Gastroesophageal sphincter (tissue), 4 donors: ENCODE data around the gene ASIC2. TPM values are rescaled to one million over a fixed set of nuclear protein-coding genes. Genes with fewer than 3 reads are reported as not detected.
A peak's percentile ranks its signal among the peaks of the same experiment; 100 is the strongest.

Source experiments
- ATAC-seq: fragments of 150-250 bp; one replicate; pipeline ENCODE4 v1.9.1; 2016; ENCODE audit warnings: mild to moderate bottlenecking, moderate library complexity
- H3K27ac ChIP-seq, 4 donors: fragments of 200-600 bp; sonication (generic) in 3 of 4; 1 replicate in 3 of 4; 2 replicates in 1 of 4; pipeline ENCODE4 v1.5.1; 2016 to 2019
- H3K27me3 ChIP-seq: fragments of 200-600 bp; sonication (generic); one replicate; pipeline ENCODE4 v1.5.1; 2019
- H3K36me3 ChIP-seq, 2 donors: fragments of 200-600 bp; sonication (generic); one replicate each; pipeline ENCODE4 v1.5.1; 2019; ENCODE audit warnings: control low read depth in 1 of 2
- H3K4me1 ChIP-seq, 3 donors: fragments of 200-600 bp; sonication (generic); 1 replicate in 2 of 3; 2 replicates in 1 of 3; pipeline ENCODE4 v1.5.1; 2016 to 2019; ENCODE audit warnings: control low read depth in 2 of 3
- H3K4me3 ChIP-seq, 2 donors: fragments of 200-600 bp; sonication (generic); one replicate each; pipeline ENCODE4 v1.5.1; 2019; ENCODE audit warnings: mild to moderate bottlenecking in 1 of 2, moderate library complexity in 1 of 2
- H3K9me3 ChIP-seq, 3 donors: fragments of 200-600 bp; sonication (generic); one replicate each; pipeline ENCODE4 v1.5.1; 2017 to 2019; ENCODE audit warnings: control low read depth in 2 of 3
- EP300 ChIP-seq: sonication (generic); formaldehyde crosslinking; IDR thresholded peaks from one replicate; pipeline ENCODE4 v1.6.1; 2017; ENCODE audit warnings: antibody characterized with exemption, mild to moderate bottlenecking
- POLR2A ChIP-seq, 2 donors: fragments of 450-650 bp; IDR thresholded peaks; one replicate each; pipeline ENCODE4 v1.6.1; 2017; ENCODE audit warnings: antibody characterized with exemption in 2 of 2, mild to moderate bottlenecking in 2 of 2, moderate library complexity in 1 of 2
- POLR2AphosphoS5 ChIP-seq: sonication (generic); formaldehyde crosslinking; IDR thresholded peaks from one replicate; pipeline ENCODE4 v1.6.1; 2017; ENCODE audit warnings: antibody characterized with exemption
- WGBS, 2 donors: methylation state at CpG; one replicate each; pipeline ENCODE4 v1.1.5; 2018; ENCODE audit warnings: low coverage in 1 of 2; 5-methylcytosine and 5-hydroxymethylcytosine counted together
- total RNA-seq, 4 donors: library from RNA; depleted of rRNA; stranded (reverse); fragments of >200 nt; gene quantifications; one replicate each; pipeline ENCODE4 v1.1.0, GENCODE V29; 2016
- TF ChIP-seq, protein P1 (sequence below), 4 experiments: fragments of 200-600 bp in 2 of 4; fragments of 450-650 bp in 2 of 4; sonication (generic) in 1 of 4; IDR thresholded peaks; one replicate each; pipeline ENCODE4 v1.5.1; 2017 to 2019; ENCODE audit warnings: antibody characterized with exemption in 4 of 4, mild to moderate bottlenecking in 2 of 4, moderate library complexity in 2 of 4

The ASIC2 gene
- total RNA-seq, 4 donors from 2014 or later, result 0.15 TPM; not detected in 3

DNA sequence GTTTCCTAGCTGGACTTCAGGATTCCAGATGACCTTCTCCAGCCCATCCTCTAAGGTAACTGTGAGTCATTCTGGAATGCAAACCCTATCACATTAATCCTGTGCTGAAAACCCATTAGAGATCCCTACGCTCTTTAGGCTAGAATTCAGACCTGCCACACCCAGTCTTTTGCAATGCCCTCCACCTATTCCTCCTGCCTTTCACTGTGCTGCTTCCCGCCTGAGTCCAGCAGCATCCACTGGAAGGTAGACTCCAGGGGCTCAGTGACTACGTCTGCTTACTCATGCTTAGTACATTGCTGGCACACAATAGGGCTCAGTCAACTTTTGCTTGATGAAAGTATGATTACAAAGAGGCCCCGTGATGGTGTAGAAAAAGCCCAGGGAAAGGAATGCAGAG lies 180.3 kb downstream of the ASIC2 start:
- Histone ChIP-seq H3K9me3 (no peaks in the 10 kb centered on the region), H3K27ac (no peak overlapping the region), H3K36me3 (no peaks in the 10 kb centered on the region), H3K4me1 (peaks cover 0 to 13% (median 4%) of the 10 kb centered on the region in 3 donors), H3K27me3 (peaks cover 28% of the 10 kb centered on the region), H3K4me3 (no peak overlapping the region)
- 10 to 15% methylated on average over 4 of the region's 4 CpGs for WGBS, 2 donors
- peak; percentile 51 for ATAC-seq
- TF ChIP-seq, protein P1, sequence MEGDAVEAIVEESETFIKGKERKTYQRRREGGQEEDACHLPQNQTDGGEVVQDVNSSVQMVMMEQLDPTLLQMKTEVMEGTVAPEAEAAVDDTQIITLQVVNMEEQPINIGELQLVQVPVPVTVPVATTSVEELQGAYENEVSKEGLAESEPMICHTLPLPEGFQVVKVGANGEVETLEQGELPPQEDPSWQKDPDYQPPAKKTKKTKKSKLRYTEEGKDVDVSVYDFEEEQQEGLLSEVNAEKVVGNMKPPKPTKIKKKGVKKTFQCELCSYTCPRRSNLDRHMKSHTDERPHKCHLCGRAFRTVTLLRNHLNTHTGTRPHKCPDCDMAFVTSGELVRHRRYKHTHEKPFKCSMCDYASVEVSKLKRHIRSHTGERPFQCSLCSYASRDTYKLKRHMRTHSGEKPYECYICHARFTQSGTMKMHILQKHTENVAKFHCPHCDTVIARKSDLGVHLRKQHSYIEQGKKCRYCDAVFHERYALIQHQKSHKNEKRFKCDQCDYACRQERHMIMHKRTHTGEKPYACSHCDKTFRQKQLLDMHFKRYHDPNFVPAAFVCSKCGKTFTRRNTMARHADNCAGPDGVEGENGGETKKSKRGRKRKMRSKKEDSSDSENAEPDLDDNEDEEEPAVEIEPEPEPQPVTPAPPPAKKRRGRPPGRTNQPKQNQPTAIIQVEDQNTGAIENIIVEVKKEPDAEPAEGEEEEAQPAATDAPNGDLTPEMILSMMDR (IDR thresholded peaks at IDR 0.05), result no peak
- TF ChIP-seq POLR2A (IDR thresholded peaks at IDR 0.05) (no peak), EP300 (no peak), POLR2AphosphoS5 (no peak)

DNA sequence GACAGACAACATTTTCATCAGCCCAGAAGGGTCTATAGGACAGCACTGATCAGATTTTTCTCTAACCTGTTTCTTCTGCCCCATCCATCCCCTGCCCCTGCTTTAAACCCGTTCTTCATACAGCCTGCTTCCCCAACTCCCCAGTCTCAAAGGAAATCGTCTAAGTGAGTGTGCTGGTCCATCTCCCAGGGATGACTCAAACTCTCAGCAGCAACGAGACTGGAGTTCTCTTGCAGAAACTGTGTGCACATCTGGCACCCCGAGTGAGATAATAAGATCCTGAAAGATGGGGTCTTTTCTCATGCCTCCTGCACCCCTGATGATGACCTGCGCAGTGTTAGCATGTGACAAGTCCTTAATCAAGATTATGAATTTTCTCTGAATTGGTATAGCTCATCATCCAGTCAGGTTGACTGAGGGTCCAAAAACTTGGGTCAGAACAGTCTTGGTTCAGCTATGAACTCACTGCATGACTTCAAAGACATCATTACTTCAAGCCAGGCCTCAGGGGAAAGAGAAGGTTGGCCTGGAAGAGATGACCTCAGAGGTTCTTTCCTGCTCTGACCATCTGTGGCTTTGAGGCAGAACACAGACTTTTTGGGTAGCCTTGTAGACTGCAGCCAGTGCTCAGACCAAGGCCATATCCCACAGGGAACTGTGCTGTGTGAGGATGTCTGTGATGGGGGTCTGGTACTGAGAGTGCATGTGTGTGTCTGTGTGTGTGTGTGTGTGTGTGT lies 183.6 kb downstream of the ASIC2 start:
- no peak overlapping the region for H3K27ac ChIP-seq
- TF ChIP-seq, protein P1 (IDR thresholded peaks at IDR 0.05), result no peak
- no peak for TF ChIP-seq EP300
- H3K4me1 ChIP-seq, result peaks cover 0 to 13% (median 4%) of the 10 kb centered on the region in 3 donors
- H3K36me3 ChIP-seq, result no peaks in the 10 kb centered on the region
- 56% methylated on average over 1 to 2 of the region's 5 CpGs for WGBS, 2 donors
- H3K9me3 ChIP-seq, result no peaks in the 10 kb centered on the region
- H3K27me3 ChIP-seq, result peaks cover 28% of the 10 kb centered on the region
- ATAC-seq, result no peak
- no peak overlapping the region for H3K4me3 ChIP-seq

GRCh38 chr17:33106525-33107165 lies 186.4 kb downstream of the ASIC2 start:
- no peak overlapping the region for H3K27ac ChIP-seq
- ATAC-seq, result no peak
- H3K36me3 ChIP-seq, result no peaks in the 10 kb centered on the region
- WGBS, 2 donors, result 24 to 53% methylated on average over 3 to 6 of the region's 6 CpGs
- H3K9me3 ChIP-seq, result no peaks in the 10 kb centered on the region
- H3K4me1 ChIP-seq, result no peaks in the 10 kb centered on the region
- peaks cover 28% of the 10 kb centered on the region for H3K27me3 ChIP-seq
- no peak for TF ChIP-seq POLR2A (IDR thresholded peaks at IDR 0.05)
- no peak overlapping the region for H3K4me3 ChIP-seq

GRCh38 chr17:33105911-33106310 lies 187.2 kb downstream of the ASIC2 start:
- no peak overlapping the region for H3K27ac ChIP-seq
- 48 to 61% methylated on average over 3 of the region's 3 CpGs for WGBS, 2 donors
- H3K4me3 ChIP-seq, result no peak overlapping the region
- TF ChIP-seq, protein P1 (IDR thresholded peaks at IDR 0.05), result no peak
- no peak for TF ChIP-seq POLR2A (IDR thresholded peaks at IDR 0.05)
- TF ChIP-seq EP300, result no peak
- no peak for TF ChIP-seq POLR2AphosphoS5
- no peaks in the 10 kb centered on the region for H3K36me3 ChIP-seq
- H3K9me3 ChIP-seq, result no peaks in the 10 kb centered on the region
- ATAC-seq, result no peak
- H3K27me3 ChIP-seq, result peaks cover 22% of the 10 kb centered on the region
- H3K4me1 ChIP-seq, result no peaks in the 10 kb centered on the region

GRCh38 chr17:33099906-33100305 lies 193.2 kb downstream of the ASIC2 start:
- H3K9me3 ChIP-seq, result no peaks in the 10 kb centered on the region
- peaks cover 5% of the 10 kb centered on the region for H3K27me3 ChIP-seq
- WGBS, 2 donors, result 60% methylated on average over 1 to 2 of the region's 2 CpGs
- no peak overlapping the region for H3K27ac ChIP-seq
- no peak overlapping the region for H3K4me3 ChIP-seq
- TF ChIP-seq POLR2AphosphoS5, result no peak
- TF ChIP-seq, protein P1 (IDR thresholded peaks at IDR 0.05), result no peak
- TF ChIP-seq POLR2A (IDR thresholded peaks at IDR 0.05), result no peak
- no peak for TF ChIP-seq EP300
- no peaks in the 10 kb centered on the region for H3K36me3 ChIP-seq
- H3K4me1 ChIP-seq, result no peaks in the 10 kb centered on the region
- ATAC-seq, result no peak
